Spleen (tissue), 11 donors: Measurements from ENCODE around the gene PRKCB. TPM values are rescaled to one million over a fixed set of nuclear protein-coding genes. Genes with fewer than 3 reads are reported as not detected.
"Not testable (repeated sequence)": the region's sequence is repeated elsewhere in the genome, so short reads cannot be mapped to it uniquely, and the experiment has no call there.

ENCODE experiments used
- DNase-seq: peaks from one replicate; pipeline ENCODE4 v3.0.0-alpha.2; 2020
- H3K27ac ChIP-seq, 8 donors: fragments of 200-600 bp; sonication (generic) in 7 of 8; 1 replicate in 4 of 8; 2 replicates in 4 of 8; pipeline versions ENCODE4 v1.5.0 to v1.8.0; 2016 to 2021; ENCODE audit warnings: inconsistent platforms in 4 of 8, mild to moderate bottlenecking in 4 of 8, moderate library complexity in 1 of 8
- H3K27me3 ChIP-seq, 7 donors: fragments of 200-600 bp; sonication (generic) in 6 of 7; replicated peaks in 1 of 7; 1 replicate in 4 of 7; 2 replicates in 3 of 7; pipeline versions ENCODE4 v1.5.0 to v1.8.0; 2016 to 2021; ENCODE audit warnings: inconsistent platforms in 3 of 7, mild to moderate bottlenecking in 1 of 7
- H3K36me3 ChIP-seq, 6 donors: fragments of 200-600 bp; sonication (generic) in 5 of 6; 1 replicate in 4 of 6; 2 replicates in 2 of 6; pipeline versions ENCODE4 v1.5.0 to v1.8.0; 2016 to 2021; ENCODE audit warnings: inconsistent platforms in 2 of 6
- H3K4me1 ChIP-seq, 6 donors: fragments of 200-600 bp; sonication (generic) in 5 of 6; 1 replicate in 3 of 6; 2 replicates in 3 of 6; pipeline versions ENCODE4 v1.5.0 to v1.8.0; 2016 to 2021; ENCODE audit warnings: inconsistent platforms in 3 of 6
- H3K4me3 ChIP-seq, 8 donors: fragments of 200-600 bp; sonication (generic) in 7 of 8; 1 replicate in 4 of 8; 2 replicates in 4 of 8; pipeline versions ENCODE4 v1.5.0 to v1.8.0; 2016 to 2021; ENCODE audit warnings: inconsistent platforms in 4 of 8, mild to moderate bottlenecking in 4 of 8, moderate library complexity in 2 of 8
- H3K9me3 ChIP-seq, 8 donors: fragments of 200-600 bp; sonication (generic) in 7 of 8; 1 replicate in 4 of 8; 2 replicates in 4 of 8; pipeline versions ENCODE4 v1.5.0 to v1.8.0; 2016 to 2021; ENCODE audit warnings: inconsistent platforms in 4 of 8
- POLR2A ChIP-seq, 3 donors: fragments of 450-650 bp; IDR thresholded peaks; one replicate each; pipeline ENCODE4 v1.5.1; 2017; ENCODE audit warnings: antibody characterized with exemption in 3 of 3, mild to moderate bottlenecking in 1 of 3
- POLR2AphosphoS5 ChIP-seq, 3 donors: sonication (generic); formaldehyde crosslinking; IDR thresholded peaks; one replicate each; pipeline ENCODE4 v1.5.1; 2017; ENCODE audit warnings: antibody characterized with exemption in 3 of 3
- WGBS, 5 donors: extraction: QIAGEN DNeasy Blood & Tissue Kit in 3 of 5; methylation state at CpG; one replicate each; pipeline versions ENCODE4 v1.1.5 to v1.1.7; 2013 to 2018; 5-methylcytosine and 5-hydroxymethylcytosine counted together
- intact Hi-C: fragments of 100-400 bp; cut with DNase I; formaldehyde crosslinking; loops from one replicate; pipeline ENCODE4 v1.15.0; 2023; ENCODE audit warnings: low total_unique reads
- polyA plus RNA-seq, 3 donors: library from polyadenylated mRNA; stranded (reverse); fragments of 200-250 nt; gene quantifications; one replicate each; pipeline ENCODE4 v1.2.1, GENCODE V29; 2013
- total RNA-seq, 7 donors: library from RNA; depleted of rRNA in 3 of 7; stranded (reverse); fragments of >200 nt in 3 of 7; fragmentation: NEBNext Ultra II Directional in 4 of 7; extraction: Animal tissue kit (Norgen Biotek cat#: 25700) in 4 of 7; gene quantifications; one replicate each; pipeline versions ENCODE4 v1.1.0 to v1.2.1, GENCODE V29; 2016 to 2021
- TF ChIP-seq, protein P1 (sequence below), 11 experiments: fragments of 200-600 bp in 7 of 11; fragments of 450-650 bp in 4 of 11; sonication (generic) in 4 of 11; IDR thresholded peaks in 8 of 11; conservative IDR thresholded peaks in 3 of 11; 1 replicate in 7 of 11; 2 replicates in 4 of 11; pipeline versions ENCODE4 v1.4.0 to v1.8.0; 2016 to 2021; ENCODE audit warnings: antibody characterized with exemption in 11 of 11, inconsistent platforms in 4 of 11, mild to moderate bottlenecking in 1 of 11
- donor health status: healthy with polysubstance abuse.
- donor health status: DM: no; HTN: no; CAD: no; lungs with moderate emphysema.
- donor health status: DM: no; HTN: no; CAD: no.
- donor health status: Bipolar disorder and iron deficiency.
- donor health status: healthy.
- donor health status: DM: no; HTN: no; CAD: no.
- donor health status: DM: yes; HTN: yes; CAD: no.

The PRKCB gene
- total and polyA plus RNA-seq, 10 donors: 33.8 to 284 (median 182) TPM

DNA sequence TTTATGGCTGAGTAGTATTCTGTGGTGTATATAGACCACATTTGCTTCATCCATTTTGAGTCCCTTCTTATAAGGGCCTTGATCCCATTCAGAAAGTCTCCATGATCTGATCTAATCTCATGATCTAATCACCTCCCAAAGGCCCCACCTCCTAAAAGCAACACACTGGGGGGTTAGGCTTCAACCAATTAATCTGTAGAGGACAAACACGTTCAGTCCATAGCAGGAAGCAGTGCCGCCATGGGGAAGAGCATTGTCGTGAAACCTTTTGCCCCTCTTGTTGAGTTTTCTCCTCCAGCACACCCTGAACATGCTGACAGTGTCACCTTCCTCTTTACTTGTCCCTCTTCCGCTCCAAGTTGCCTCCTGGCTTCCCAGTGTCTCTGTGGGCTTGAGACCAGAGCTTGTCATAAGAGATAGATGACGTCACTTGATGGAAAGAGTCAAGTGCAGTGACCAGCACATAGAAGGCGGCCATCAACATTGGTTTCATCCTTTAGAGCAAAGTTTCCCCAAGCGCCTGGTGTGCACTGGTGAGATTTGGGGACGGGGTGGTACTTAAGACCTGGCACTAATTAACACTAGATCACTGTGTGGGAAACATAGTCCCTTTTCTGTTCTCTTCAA lies 74.1 kb downstream of the PRKCB start:
- Histone ChIP-seq H3K9me3 (no peaks in the 10 kb centered on the region), H3K27ac (peak overlapping the region in 1 of 8 donors; percentile 41), H3K4me3 (no peak overlapping the region), H3K4me1 (peaks cover 0 to 97% (median 33%) of the 10 kb centered on the region in 6 donors), H3K27me3 (no peaks in the 10 kb centered on the region), H3K36me3 (peaks cover 0 to 8% (median 0%) of the 10 kb centered on the region in 6 donors)
- DNase-seq: no peak
- intact Hi-C loops: no loop called here
- 80 to 90% (median 85%) methylated on average over 8 of the region's 8 CpGs for WGBS, 5 donors
- TF ChIP-seq POLR2A (IDR thresholded peaks at IDR 0.05): no peak
- TF ChIP-seq, protein P1, sequence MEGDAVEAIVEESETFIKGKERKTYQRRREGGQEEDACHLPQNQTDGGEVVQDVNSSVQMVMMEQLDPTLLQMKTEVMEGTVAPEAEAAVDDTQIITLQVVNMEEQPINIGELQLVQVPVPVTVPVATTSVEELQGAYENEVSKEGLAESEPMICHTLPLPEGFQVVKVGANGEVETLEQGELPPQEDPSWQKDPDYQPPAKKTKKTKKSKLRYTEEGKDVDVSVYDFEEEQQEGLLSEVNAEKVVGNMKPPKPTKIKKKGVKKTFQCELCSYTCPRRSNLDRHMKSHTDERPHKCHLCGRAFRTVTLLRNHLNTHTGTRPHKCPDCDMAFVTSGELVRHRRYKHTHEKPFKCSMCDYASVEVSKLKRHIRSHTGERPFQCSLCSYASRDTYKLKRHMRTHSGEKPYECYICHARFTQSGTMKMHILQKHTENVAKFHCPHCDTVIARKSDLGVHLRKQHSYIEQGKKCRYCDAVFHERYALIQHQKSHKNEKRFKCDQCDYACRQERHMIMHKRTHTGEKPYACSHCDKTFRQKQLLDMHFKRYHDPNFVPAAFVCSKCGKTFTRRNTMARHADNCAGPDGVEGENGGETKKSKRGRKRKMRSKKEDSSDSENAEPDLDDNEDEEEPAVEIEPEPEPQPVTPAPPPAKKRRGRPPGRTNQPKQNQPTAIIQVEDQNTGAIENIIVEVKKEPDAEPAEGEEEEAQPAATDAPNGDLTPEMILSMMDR (IDR thresholded peaks at IDR 0.05 in 8 of 11, conservative IDR thresholded peaks at IDR 0.05 in 3 of 11): no peak

DNA sequence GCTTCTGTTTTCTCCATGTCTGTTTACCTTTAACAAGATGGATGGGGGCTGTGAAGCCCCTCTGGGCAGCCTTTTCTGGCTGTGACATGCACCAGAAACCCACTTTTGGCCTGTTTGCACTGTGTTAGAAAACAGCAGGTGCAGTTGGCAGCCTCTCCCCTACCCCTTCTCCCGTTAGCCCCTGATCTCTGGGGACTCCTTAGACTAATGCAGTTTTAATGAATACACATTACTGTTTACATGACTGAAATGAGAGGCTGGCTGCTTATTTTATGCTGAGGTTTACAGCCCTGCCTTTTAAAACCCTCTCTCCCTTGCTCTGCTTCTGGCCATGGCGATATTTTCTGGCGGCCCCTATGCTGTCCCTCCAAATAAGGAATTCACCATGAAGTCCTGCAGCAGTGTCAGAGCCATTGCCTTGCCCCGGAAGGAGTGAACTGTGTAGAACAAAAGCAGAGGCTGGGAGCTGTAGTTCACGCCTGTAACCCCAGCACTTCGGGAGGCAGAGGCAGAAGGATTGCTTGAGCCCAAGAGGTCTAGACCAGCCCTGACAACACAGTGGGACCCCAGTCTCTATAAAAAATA lies 79.3 kb downstream of the PRKCB start:
- Histone ChIP-seq H3K36me3 (peaks cover 0 to 23% (median 0%) of the 10 kb centered on the region in 6 donors), H3K9me3 (peaks cover 0 to 3% (median 0%) of the 10 kb centered on the region in 8 donors), H3K4me1 (peaks cover 0 to 80% (median 26%) of the 10 kb centered on the region in 6 donors), H3K4me3 (no peak overlapping the region), H3K27me3 (no peaks in the 10 kb centered on the region), H3K27ac (peak overlapping the region in 2 of 8 donors; percentile 16 to 45)
- TF ChIP-seq POLR2AphosphoS5 (IDR thresholded peaks at IDR 0.05) (no peak), POLR2A (IDR thresholded peaks at IDR 0.05) (no peak)
- TF ChIP-seq, protein P1 (IDR thresholded peaks at IDR 0.05 in 8 of 11, conservative IDR thresholded peaks at IDR 0.05 in 3 of 11): no peak
- DNase-seq: no peak
- WGBS, 5 donors: 67 to 78% (median 71%) methylated on average over 6 of the region's 6 CpGs
- intact Hi-C loops: no loop called here

DNA sequence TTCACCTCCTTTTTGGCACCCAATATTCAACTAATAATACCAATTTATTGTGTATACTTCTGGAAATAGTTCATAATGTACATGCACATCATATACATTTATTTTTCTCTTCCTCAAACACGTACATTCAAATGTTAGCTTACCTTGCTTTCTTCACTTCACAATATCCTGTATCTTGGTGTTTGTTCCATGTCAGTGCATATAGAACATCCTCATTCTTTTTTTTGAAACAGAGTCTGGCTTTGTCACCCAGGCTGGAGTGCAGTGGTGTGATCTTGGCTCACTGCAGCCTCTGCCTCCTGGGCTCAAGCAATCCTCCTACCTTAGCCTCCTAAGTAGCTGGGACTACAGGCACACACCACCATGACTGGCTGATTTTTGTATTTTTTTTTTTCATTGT lies 80.8 kb downstream of the PRKCB start:
- H3K27me3 ChIP-seq, DNase-seq, intact Hi-C loops, H3K4me3 ChIP-seq: not testable (repeated sequence)
- H3K4me1 ChIP-seq: peaks cover 0 to 81% (median 26%) of the 10 kb centered on the region in 6 donors
- peaks cover 0 to 12% (median 2%) of the 10 kb centered on the region in 8 donors for H3K9me3 ChIP-seq
- peak overlapping the region in 1 of 8 donors; percentile 10 for H3K27ac ChIP-seq
- H3K36me3 ChIP-seq: peaks cover 0 to 27% (median 0%) of the 10 kb centered on the region in 6 donors
- 33 to 51% (median 48%) methylated on average over 1 of the region's 1 CpG for WGBS, 5 donors

DNA sequence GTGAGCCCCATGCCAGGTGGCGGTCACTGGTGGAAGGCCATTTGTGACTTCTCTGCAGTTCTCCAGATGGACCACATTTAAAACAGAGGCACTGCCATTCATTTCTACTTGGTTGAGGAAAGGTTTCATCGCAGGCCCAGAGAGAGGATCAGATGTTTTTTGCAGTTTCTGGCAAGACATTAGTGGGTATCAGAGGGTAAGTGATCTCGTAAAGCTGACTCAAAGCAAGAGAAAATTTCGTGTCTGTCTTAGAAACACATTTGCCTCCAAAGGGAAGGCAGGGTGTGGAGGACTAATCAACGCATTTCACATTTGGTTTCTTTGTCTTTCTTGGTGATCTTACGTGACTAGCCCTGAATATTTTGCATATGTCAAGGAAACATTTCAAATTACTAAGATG lies 81.8 kb downstream of the PRKCB start:
- Histone ChIP-seq H3K36me3 (peaks cover 0 to 23% (median 0%) of the 10 kb centered on the region in 6 donors), H3K27me3 (no peaks in the 10 kb centered on the region), H3K27ac (no peak overlapping the region), H3K9me3 (peaks cover 0 to 12% (median 2%) of the 10 kb centered on the region in 8 donors), H3K4me3 (no peak overlapping the region), H3K4me1 (peaks cover 0 to 81% (median 26%) of the 10 kb centered on the region in 6 donors)
- no peak for DNase-seq
- intact Hi-C loops: no loop called here
- TF ChIP-seq, protein P1 (IDR thresholded peaks at IDR 0.05 in 8 of 11, conservative IDR thresholded peaks at IDR 0.05 in 3 of 11): no peak
- TF ChIP-seq POLR2A (IDR thresholded peaks at IDR 0.05) (no peak), POLR2AphosphoS5 (IDR thresholded peaks at IDR 0.05) (no peak)
- WGBS, 5 donors: 70 to 85% (median 79%) methylated on average over 6 of the region's 6 CpGs
